ENCODE measurements around the gene ATXN3L. TPM values are rescaled to one million over a fixed set of nuclear protein-coding genes. Genes with fewer than 3 reads are reported as not detected.
"Not testable (repeated sequence)": the region's sequence is repeated elsewhere in the genome, so short reads cannot be mapped to it uniquely, and the experiment has no call there.

The ATXN3L gene
- total RNA-seq, 4 donors from 2014 or later, result not detected

DNA sequence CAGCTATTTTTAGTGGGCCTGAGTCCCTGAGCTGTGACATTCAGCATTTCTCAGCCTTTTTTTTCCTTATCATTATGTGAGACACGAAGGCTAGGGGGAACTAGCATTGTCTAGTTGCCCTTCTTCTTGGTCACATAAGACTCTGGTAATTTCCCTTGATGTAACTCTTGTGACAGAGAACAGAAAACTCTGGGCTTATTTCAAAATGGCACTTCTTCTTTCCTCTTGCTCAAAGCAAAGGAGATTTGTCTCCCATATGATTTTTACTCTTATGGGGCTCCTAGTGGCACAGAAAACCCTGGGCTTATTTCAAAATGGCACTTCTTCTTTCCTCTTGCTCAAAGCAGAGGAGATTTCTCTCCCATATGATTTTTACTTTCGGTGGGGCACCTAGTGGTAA lies 14.7 kb downstream of the ATXN3L start:
- H3K27ac ChIP-seq (replicated peaks in 1 of 4), result no peak overlapping the region
- H3K4me3 ChIP-seq, result no peak overlapping the region
- H3K27me3 ChIP-seq, result no peaks in the 10 kb centered on the region
- H3K36me3 ChIP-seq, result no peaks in the 10 kb centered on the region
- no peaks in the 10 kb centered on the region for H3K9me3 ChIP-seq
- intact Hi-C loops (cut with DNase I), result no loop called here
- TF ChIP-seq POLR2A (IDR thresholded peaks at IDR 0.05; ENCODE audit: low read depth), result no peak
- TF ChIP-seq POLR2AphosphoS5 (IDR thresholded peaks at IDR 0.05), result no peak
- TF ChIP-seq, protein P1, sequence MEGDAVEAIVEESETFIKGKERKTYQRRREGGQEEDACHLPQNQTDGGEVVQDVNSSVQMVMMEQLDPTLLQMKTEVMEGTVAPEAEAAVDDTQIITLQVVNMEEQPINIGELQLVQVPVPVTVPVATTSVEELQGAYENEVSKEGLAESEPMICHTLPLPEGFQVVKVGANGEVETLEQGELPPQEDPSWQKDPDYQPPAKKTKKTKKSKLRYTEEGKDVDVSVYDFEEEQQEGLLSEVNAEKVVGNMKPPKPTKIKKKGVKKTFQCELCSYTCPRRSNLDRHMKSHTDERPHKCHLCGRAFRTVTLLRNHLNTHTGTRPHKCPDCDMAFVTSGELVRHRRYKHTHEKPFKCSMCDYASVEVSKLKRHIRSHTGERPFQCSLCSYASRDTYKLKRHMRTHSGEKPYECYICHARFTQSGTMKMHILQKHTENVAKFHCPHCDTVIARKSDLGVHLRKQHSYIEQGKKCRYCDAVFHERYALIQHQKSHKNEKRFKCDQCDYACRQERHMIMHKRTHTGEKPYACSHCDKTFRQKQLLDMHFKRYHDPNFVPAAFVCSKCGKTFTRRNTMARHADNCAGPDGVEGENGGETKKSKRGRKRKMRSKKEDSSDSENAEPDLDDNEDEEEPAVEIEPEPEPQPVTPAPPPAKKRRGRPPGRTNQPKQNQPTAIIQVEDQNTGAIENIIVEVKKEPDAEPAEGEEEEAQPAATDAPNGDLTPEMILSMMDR (IDR thresholded peaks at IDR 0.05), result no peak
- TF ChIP-seq EP300 (IDR thresholded peaks at IDR 0.05), result no peak
- DNase-seq (ENCODE audit: extremely low spot score), result no peak
- WGBS, result 70% methylated on average over 2 of the region's 2 CpGs
- H3K4me1 ChIP-seq, result no peaks in the 10 kb centered on the region

DNA sequence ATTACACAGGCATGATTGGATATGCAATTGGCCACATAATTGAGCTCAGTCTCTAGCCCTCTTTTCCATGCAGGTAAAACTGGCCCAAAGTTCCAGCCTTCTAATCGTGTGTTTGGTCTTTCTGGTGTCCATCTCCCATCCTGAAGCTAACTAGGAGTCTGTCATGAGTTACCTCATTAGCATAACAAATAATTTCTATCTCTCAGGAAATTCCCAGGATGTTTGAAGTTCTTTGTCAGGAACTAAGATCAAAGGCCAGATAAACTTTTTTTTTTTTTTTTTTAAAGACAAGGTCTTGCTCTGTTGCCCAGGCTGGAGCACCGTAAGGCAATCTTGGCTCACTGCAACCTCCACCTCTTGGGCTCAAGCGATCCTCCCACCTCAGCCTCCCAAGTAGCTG lies 15.8 kb downstream of the ATXN3L start:
- Histone ChIP-seq H3K36me3 (no peaks in the 10 kb centered on the region), H3K4me1 (no peaks in the 10 kb centered on the region), H3K27ac (replicated peaks in 1 of 4) (no peak overlapping the region), H3K4me3 (no peak overlapping the region), H3K9me3 (no peaks in the 10 kb centered on the region), H3K27me3 (no peaks in the 10 kb centered on the region)
- TF ChIP-seq POLR2A (IDR thresholded peaks at IDR 0.05; ENCODE audit: low read depth) (no peak), EP300 (IDR thresholded peaks at IDR 0.05) (no peak), POLR2AphosphoS5 (IDR thresholded peaks at IDR 0.05) (no peak)
- TF ChIP-seq, protein P1 (IDR thresholded peaks at IDR 0.05), result no peak
- WGBS, result 79% methylated on average over 3 of the region's 3 CpGs
- DNase-seq (ENCODE audit: extremely low spot score), result no peak
- intact Hi-C loops (cut with DNase I), result no loop called here

DNA sequence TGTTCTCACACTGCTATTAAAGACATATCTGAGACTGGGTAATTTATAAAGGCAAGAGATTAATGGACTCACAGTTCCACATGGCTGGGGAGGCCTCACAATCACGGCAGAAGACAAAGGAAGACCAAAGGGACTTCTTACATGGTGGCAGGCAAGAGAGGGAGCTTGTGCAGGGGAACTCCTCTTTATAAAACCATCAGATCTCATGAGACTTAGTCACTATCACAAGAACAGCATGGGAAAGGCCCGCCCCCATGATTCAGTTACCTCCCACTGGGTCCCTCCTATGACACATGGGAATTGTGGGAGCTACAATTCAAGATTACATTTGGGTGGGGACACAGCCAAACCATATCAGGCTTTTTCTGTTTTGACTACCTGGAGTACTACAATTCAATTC lies 16.6 kb downstream of the ATXN3L start:
- WGBS, result 86% methylated on average over 2 of the region's 2 CpGs
- H3K27ac ChIP-seq (replicated peaks in 1 of 4); H3K36me3 ChIP-seq; H3K4me3 ChIP-seq; H3K4me1 ChIP-seq; DNase-seq (ENCODE audit: extremely low spot score); H3K9me3 ChIP-seq; intact Hi-C loops (cut with DNase I); H3K27me3 ChIP-seq: not testable (repeated sequence)

DNA sequence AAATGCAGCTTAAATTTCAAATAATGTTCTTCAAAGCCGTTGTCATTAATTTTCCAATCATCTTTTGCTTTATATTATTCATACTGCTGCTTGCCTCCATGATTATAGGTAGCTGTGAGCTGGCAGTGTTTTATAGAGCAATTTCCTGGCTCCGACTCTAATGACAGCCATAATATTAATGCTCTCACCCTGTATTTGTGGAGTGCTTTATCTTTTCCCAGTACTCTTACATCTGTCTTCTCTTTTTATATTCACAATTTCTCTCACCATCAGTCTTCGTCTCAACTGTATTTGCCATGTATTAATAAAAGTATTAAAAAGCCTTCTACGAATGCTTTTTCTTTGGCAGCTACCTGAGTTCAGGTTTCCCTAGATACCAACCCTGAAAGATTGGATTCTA lies 21.0 kb downstream of the ATXN3L start:
- intact Hi-C loops (cut with DNase I), result no loop called here
- TF ChIP-seq EP300 (IDR thresholded peaks at IDR 0.05) (no peak), POLR2AphosphoS5 (IDR thresholded peaks at IDR 0.05) (no peak), POLR2A (IDR thresholded peaks at IDR 0.05; ENCODE audit: low read depth) (no peak)
- TF ChIP-seq, protein P1 (IDR thresholded peaks at IDR 0.05), result no peak

DNA sequence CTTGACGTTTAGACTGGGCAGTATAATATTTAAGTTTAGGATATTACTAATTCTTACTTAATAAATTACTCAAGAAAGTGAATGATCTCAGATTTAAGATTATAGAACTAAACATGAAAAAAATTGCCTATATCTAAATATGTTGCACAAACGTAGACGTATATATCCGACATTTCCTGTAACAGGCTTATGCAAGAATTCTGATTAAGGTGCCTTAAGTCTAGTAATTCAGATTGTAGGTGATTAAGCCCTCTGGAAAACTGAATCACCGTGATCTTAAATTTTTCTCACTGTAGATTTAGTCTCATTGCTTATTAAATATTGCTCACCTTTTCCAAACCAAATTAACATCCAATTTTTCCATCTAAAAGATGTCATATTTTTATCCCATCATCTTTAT lies 24.0 kb downstream of the ATXN3L start:
- no peaks in the 10 kb centered on the region for H3K9me3 ChIP-seq
- no peaks in the 10 kb centered on the region for H3K36me3 ChIP-seq
- H3K27ac ChIP-seq (replicated peaks in 1 of 4), result no peak overlapping the region
- H3K4me3 ChIP-seq, result no peak overlapping the region
- 78% methylated on average over 5 of the region's 5 CpGs for WGBS
- DNase-seq (ENCODE audit: extremely low spot score), result no peak
- no peaks in the 10 kb centered on the region for H3K4me1 ChIP-seq
- TF ChIP-seq, protein P1 (IDR thresholded peaks at IDR 0.05), result no peak
- TF ChIP-seq EP300 (IDR thresholded peaks at IDR 0.05) (no peak), POLR2AphosphoS5 (IDR thresholded peaks at IDR 0.05) (no peak), POLR2A (IDR thresholded peaks at IDR 0.05; ENCODE audit: low read depth) (no peak)
- no peaks in the 10 kb centered on the region for H3K27me3 ChIP-seq
- intact Hi-C loops (cut with DNase I), result no loop called here

More for the DNA sequence above, 21.0 kb downstream of the ATXN3L start:
- no peaks in the 10 kb centered on the region for H3K9me3 ChIP-seq
- H3K4me3 ChIP-seq, result no peak overlapping the region
- DNase-seq (ENCODE audit: extremely low spot score), result no peak
- no peak overlapping the region for H3K27ac ChIP-seq (replicated peaks in 1 of 4)
- 75% methylated on average over 4 of the region's 4 CpGs for WGBS
- no peaks in the 10 kb centered on the region for H3K4me1 ChIP-seq
- no peaks in the 10 kb centered on the region for H3K27me3 ChIP-seq
- no peaks in the 10 kb centered on the region for H3K36me3 ChIP-seq
